PC-3 (cell line): ENCODE measurements around the gene SLC26A1. TPM values are rescaled to one million over a fixed set of nuclear protein-coding genes. Genes with fewer than 3 reads are reported as not detected.

Source experiments
- ATAC-seq: fragments of 200-7000 bp; cut with Tn5 transposase; 2 replicates; pipeline ENCODE4 v1.9.1; 2020; ENCODE audit warnings: mild to moderate bottlenecking, moderate library complexity
- BruUV-seq: library from RNA; stranded (reverse); fragments of 400-500 nt; replicated peaks from 2 replicates; lab custom pipeline; 2021; lab: Mats Ljungman, UMichigan
- CTCF ChIA-PET: fragments of 300-600 bp; sonication (Branson Sonifier 250); formaldehyde crosslinking; loops from one replicate; lab custom pipeline; 2022; ENCODE audit warnings: antibody characterized with exemption; lab: Charles Lee
- POLR2A ChIA-PET: fragments of 300-600 bp; sonication (Branson Sonifier 250); formaldehyde crosslinking; loops from one replicate; lab custom pipeline; 2022; ENCODE audit warnings: antibody characterized with exemption; ENCODE audit not compliant: unreplicated experiment; lab: Charles Lee
- DNase-seq: peaks from one replicate; pipeline ENCODE4 v3.0.0-alpha.2; 2015
- H2AFZ ChIP-seq: fragments of 300-600 bp; sonication (generic); 2 replicates; pipeline ENCODE4 v1.6.0; 2016; ENCODE audit warnings: antibody characterized with exemption, low read length
- H3F3A ChIP-seq: fragments of 300-600 bp; sonication (generic); one replicate; pipeline ENCODE4 v1.6.0; 2017; ENCODE audit warnings: antibody characterized with exemption, low read length, control low read depth, mild to moderate bottlenecking; ENCODE audit not compliant: unreplicated experiment
- H3K27ac ChIP-seq: fragments of 300-600 bp; sonication (generic); 2 replicates; pipeline ENCODE4 v1.5.1; 2016; ENCODE audit warnings: mild to moderate bottlenecking, low read length
- H3K27me3 ChIP-seq: fragments of 300-600 bp; sonication (generic); 2 replicates; pipeline ENCODE4 v1.6.1; 2016; ENCODE audit warnings: low read length, mixed read lengths
- H3K36me3 ChIP-seq: fragments of 300-600 bp; sonication (generic); 2 replicates; pipeline ENCODE4 v1.6.1; 2016; ENCODE audit warnings: low read depth, mixed run types, low read length, mixed read lengths
- H3K4me1 ChIP-seq: fragments of 300-600 bp; sonication (generic); 2 replicates; pipeline ENCODE4 v1.5.1; 2016; ENCODE audit warnings: low read length; ENCODE audit not compliant: insufficient read depth
- H3K4me2 ChIP-seq: fragments of 300-600 bp; sonication (generic); 2 replicates; pipeline ENCODE4 v1.6.0; 2016; ENCODE audit warnings: low read length
- H3K4me3 ChIP-seq: fragments of 300-600 bp; sonication (generic); 2 replicates; pipeline ENCODE4 v1.5.1; 2016; ENCODE audit warnings: mild to moderate bottlenecking, low read length, mixed read lengths
- H3K79me2 ChIP-seq: fragments of 300-600 bp; sonication (generic); 2 replicates; pipeline ENCODE4 v1.6.1; 2017; ENCODE audit warnings: low read length, mixed read lengths
- H3K9ac ChIP-seq: fragments of 300-600 bp; sonication (generic); 2 replicates; pipeline ENCODE4 v1.6.0; 2016; ENCODE audit warnings: mild to moderate bottlenecking, low read length
- H3K9me2 ChIP-seq: fragments of 300-600 bp; sonication (generic); replicated peaks from 2 replicates; pipeline ENCODE4 v1.6.1; 2016; ENCODE audit warnings: mixed run types, low read length, mixed read lengths
- H3K9me3 ChIP-seq: fragments of 300-600 bp; sonication (generic); 2 replicates; pipeline ENCODE4 v1.6.1; 2016; ENCODE audit warnings: low read length, mixed read lengths
- H4K20me1 ChIP-seq: fragments of 300-600 bp; sonication (generic); 2 replicates; pipeline ENCODE4 v1.6.1; 2016; ENCODE audit warnings: low read length, mixed read lengths
- EZH2 ChIP-seq: fragments of 300-600 bp; sonication (generic); IDR thresholded peaks from one replicate; pipeline ENCODE4 v1.6.1; 2017; ENCODE audit warnings: antibody characterized with exemption, mild to moderate bottlenecking, low read length; ENCODE audit not compliant: unreplicated experiment
- EZH2phosphoT487 ChIP-seq: fragments of 300-600 bp; sonication (generic); IDR thresholded peaks from 2 replicates; pipeline ENCODE4 v1.6.1; 2018; ENCODE audit warnings: mild to moderate bottlenecking, antibody characterized with exemption, low read length, borderline replicate concordance
- intact Hi-C: fragments of 100-400 bp; cut with micrococcal nuclease; formaldehyde crosslinking; loops from 2 replicates; pipeline ENCODE4 v1.9.0; 2023
- total RNA-seq: library from RNA; depleted of rRNA; stranded (reverse); fragments of >200 nt; gene quantifications from 2 replicates; pipeline ENCODE4 v1.2.3, GENCODE V29; 2014
- TF ChIP-seq, protein P1 (sequence below): fragments of 300-600 bp; sonication (generic); conservative IDR thresholded peaks from 2 replicates; pipeline ENCODE4 v1.5.1; 2017; ENCODE audit warnings: antibody characterized with exemption, low read depth, mild to moderate bottlenecking, low read length

Gene SLC26A1
- total RNA-seq, 1 experiment from 2014 or later: not detected

DNA sequence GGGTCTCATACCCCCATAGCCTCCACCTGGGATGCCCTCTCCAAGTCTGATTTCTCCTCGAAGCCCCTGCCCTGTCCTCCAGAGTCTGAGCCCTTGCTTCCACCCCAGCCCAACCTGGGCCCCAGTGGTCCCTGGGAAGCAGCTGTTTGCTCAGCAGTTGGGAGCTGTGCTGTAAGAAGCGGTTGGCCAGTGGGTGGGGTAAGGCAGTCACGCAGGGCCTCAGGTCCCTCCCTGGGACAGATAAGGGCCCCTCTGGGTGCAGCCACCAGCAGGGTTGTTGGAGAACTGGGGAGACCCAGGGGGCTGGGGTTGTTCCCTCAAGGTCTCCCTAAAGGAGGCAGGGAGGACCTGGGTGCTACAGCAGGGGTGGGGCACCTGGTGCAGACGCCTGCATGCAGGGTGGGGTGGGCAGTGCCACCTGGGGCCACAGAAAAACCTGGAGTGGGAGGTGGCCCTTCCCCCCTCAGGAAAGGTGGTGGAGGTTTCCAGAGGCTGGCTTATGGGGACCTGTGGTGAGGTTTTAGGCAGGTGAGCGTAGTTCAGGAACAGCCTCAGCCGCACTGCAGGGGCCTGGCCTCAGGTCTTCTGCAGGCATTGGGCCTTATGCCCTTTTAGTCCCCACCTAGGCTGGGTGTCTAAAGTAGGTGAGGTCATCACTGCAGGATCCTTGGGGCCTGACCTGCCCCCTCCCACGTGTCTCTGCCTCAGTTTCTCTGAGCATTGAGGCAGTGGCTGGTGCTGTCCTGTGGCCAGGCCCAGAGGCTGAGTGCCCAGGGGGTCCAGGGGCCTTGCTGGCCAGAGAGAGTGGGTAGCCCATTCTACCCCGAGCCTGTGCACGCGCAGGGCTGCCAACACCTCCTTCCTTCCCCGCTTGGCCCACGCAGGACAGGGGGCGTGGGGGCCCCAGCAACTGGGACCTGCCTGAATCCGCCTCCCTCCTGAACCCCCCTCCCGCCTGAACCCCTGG lies 3.1 kb upstream of the SLC26A1 start:
- intact Hi-C loops: no loop called here
- CTCF ChIA-PET: no interaction called here
- Histone ChIP-seq H3K4me3 (no peak overlapping the region), H3F3A (no peaks in the 10 kb centered on the region), H3K79me2 (no peaks in the 10 kb centered on the region), H3K9me3 (no peaks in the 10 kb centered on the region), H3K36me3 (no peaks in the 10 kb centered on the region), H3K9ac (no peak overlapping the region), H3K27me3 (peaks cover 10% of the 10 kb centered on the region), H3K9me2 (no peaks in the 10 kb centered on the region), H3K27ac (no peak overlapping the region), H4K20me1 (no peaks in the 10 kb centered on the region), H3K4me2 (no peak overlapping the region), H3K4me1 (peaks cover 13% of the 10 kb centered on the region), H2AFZ (no peak overlapping the region)
- no peak for ATAC-seq
- TF ChIP-seq EZH2phosphoT487 (no peak), EZH2 (no peak)
- TF ChIP-seq, protein P1, sequence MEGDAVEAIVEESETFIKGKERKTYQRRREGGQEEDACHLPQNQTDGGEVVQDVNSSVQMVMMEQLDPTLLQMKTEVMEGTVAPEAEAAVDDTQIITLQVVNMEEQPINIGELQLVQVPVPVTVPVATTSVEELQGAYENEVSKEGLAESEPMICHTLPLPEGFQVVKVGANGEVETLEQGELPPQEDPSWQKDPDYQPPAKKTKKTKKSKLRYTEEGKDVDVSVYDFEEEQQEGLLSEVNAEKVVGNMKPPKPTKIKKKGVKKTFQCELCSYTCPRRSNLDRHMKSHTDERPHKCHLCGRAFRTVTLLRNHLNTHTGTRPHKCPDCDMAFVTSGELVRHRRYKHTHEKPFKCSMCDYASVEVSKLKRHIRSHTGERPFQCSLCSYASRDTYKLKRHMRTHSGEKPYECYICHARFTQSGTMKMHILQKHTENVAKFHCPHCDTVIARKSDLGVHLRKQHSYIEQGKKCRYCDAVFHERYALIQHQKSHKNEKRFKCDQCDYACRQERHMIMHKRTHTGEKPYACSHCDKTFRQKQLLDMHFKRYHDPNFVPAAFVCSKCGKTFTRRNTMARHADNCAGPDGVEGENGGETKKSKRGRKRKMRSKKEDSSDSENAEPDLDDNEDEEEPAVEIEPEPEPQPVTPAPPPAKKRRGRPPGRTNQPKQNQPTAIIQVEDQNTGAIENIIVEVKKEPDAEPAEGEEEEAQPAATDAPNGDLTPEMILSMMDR: no peak
- no TSS peak for BruUV-seq
- DNase-seq: no peak
- POLR2A ChIA-PET: no interaction called here

DNA sequence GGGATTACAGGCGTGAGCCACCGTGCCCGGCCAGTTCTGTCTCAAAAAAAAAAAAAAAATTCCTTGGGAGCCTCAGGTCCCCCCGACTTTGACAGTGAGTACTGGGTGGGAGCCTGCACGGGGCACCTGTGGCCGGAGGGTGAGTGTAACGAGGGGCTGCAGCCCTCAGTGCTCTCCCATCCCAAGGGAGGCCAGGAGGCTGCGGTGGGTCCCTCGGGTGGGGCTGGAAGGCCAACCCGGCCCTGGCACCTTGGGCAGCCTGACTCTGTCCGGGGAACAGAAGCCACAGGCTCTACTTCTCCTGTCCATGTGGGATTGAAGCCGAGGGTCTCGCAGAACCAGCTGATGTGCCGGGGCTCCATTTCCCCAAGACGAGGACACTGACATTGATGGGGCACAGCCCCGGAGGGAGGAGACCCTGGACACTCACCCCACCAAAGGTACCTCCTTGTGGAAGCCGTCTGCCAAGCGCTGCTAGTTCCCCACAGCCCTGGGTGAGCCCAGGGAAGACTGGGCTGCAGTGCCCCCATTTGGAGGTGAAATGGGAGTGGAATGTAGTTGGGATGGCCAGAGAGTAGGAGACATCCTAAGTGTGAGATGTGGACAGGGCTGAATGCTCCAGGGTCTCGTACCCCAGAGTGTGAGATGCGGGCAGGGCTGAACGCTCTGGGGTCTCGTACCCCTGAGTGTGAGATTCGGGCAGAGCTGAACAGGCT lies 2.3 kb upstream of the SLC26A1 start:
- no peak for ATAC-seq
- no peak overlapping the region for H2AFZ ChIP-seq
- no peaks in the 10 kb centered on the region for H3K79me2 ChIP-seq
- no TSS peak for BruUV-seq
- no peaks in the 10 kb centered on the region for H3K9me2 ChIP-seq
- no peaks in the 10 kb centered on the region for H3F3A ChIP-seq
- DNase-seq: no peak
- H3K36me3 ChIP-seq: no peaks in the 10 kb centered on the region
- H3K27me3 ChIP-seq: peaks cover 10% of the 10 kb centered on the region
- H4K20me1 ChIP-seq: no peaks in the 10 kb centered on the region
- ChIA-PET POLR2A (no interaction called here), CTCF (no interaction called here)
- H3K4me1 ChIP-seq: peaks cover 13% of the 10 kb centered on the region
- no peak overlapping the region for H3K4me3 ChIP-seq
- H3K4me2 ChIP-seq: no peak overlapping the region
- TF ChIP-seq EZH2phosphoT487 (no peak), EZH2 (no peak)
- TF ChIP-seq, protein P1: no peak
- intact Hi-C loops: no loop called here
- no peak overlapping the region for H3K27ac ChIP-seq
- H3K9ac ChIP-seq: no peak overlapping the region
- no peaks in the 10 kb centered on the region for H3K9me3 ChIP-seq
